Neural cell (in vitro differentiated cells): ENCODE data around the gene PRKG1.

Experiments used
- MXI1 ChIP-seq: fragments of 450-650 bp; conservative IDR thresholded peaks from 2 replicates; pipeline ENCODE4 v1.6.1; 2014; ENCODE audit warnings: antibody characterized with exemption, mild to moderate bottlenecking; ENCODE audit not compliant: poor library complexity, severe bottlenecking
- TAF1 ChIP-seq: IDR thresholded peaks from 2 replicates; pipeline ENCODE4 v1.6.1; 2012; ENCODE audit warnings: low read depth
- TF ChIP-seq, protein P1 (sequence below): fragments of 450-650 bp; IDR thresholded peaks from 2 replicates; pipeline ENCODE4 v1.5.1; 2014; ENCODE audit warnings: antibody characterized with exemption, mild to moderate bottlenecking, moderate library complexity; ENCODE audit not compliant: poor library complexity, severe bottlenecking

DNA sequence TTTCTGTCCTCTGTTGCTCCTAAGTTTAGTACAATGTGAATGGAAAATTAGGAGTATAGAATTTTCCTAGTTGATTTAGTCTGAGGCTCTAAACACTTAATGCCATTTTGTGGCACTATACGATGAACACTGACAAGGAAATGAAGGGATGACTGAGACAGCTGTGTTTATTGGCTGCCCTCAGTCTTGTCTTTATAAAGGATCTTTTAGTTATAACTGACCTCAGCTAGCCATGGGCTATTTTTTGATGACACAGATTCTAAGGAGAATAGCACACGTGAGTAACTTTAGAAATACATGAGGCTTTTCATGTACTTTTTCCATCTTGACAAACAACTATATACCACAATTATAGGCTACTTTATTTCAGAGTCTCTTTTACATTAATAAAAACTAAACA, 113.7 kb downstream of the PRKG1 start:
- TF ChIP-seq, protein P1, sequence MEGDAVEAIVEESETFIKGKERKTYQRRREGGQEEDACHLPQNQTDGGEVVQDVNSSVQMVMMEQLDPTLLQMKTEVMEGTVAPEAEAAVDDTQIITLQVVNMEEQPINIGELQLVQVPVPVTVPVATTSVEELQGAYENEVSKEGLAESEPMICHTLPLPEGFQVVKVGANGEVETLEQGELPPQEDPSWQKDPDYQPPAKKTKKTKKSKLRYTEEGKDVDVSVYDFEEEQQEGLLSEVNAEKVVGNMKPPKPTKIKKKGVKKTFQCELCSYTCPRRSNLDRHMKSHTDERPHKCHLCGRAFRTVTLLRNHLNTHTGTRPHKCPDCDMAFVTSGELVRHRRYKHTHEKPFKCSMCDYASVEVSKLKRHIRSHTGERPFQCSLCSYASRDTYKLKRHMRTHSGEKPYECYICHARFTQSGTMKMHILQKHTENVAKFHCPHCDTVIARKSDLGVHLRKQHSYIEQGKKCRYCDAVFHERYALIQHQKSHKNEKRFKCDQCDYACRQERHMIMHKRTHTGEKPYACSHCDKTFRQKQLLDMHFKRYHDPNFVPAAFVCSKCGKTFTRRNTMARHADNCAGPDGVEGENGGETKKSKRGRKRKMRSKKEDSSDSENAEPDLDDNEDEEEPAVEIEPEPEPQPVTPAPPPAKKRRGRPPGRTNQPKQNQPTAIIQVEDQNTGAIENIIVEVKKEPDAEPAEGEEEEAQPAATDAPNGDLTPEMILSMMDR, result no peak
- TF ChIP-seq TAF1 (no peak), MXI1 (no peak)
